Myocyte (in vitro differentiated cells): ENCODE data around the gene PCOLCE2. TPM values are rescaled to one million over a fixed set of nuclear protein-coding genes. Genes with fewer than 3 reads are reported as not detected.
A peak's percentile ranks its signal among the peaks of the same experiment; 100 is the strongest.

Experiments used
- DNase-seq: peaks from one replicate; pipeline ENCODE4 v3.0.0-alpha.2; 2012; ENCODE audit warnings: low read depth
- polyA plus RNA-seq: library from polyadenylated mRNA; unstranded; fragments of >200 nt; gene quantifications from one replicate; pipeline ENCODE4 v1.2.1, GENCODE V29; 2012; ENCODE audit warnings: missing spikeins
- total RNA-seq: library from RNA; depleted of rRNA; stranded (reverse); fragments of >200 nt; gene quantifications from 2 replicates; pipeline ENCODE4 v1.2.3, GENCODE V29; 2014

The PCOLCE2 gene, protein sequence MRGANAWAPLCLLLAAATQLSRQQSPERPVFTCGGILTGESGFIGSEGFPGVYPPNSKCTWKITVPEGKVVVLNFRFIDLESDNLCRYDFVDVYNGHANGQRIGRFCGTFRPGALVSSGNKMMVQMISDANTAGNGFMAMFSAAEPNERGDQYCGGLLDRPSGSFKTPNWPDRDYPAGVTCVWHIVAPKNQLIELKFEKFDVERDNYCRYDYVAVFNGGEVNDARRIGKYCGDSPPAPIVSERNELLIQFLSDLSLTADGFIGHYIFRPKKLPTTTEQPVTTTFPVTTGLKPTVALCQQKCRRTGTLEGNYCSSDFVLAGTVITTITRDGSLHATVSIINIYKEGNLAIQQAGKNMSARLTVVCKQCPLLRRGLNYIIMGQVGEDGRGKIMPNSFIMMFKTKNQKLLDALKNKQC
- 0.21 TPM in 1 of 2 replicates, not detected in the other for total RNA-seq
- 0.24 TPM for polyA plus RNA-seq

GRCh38 chr3:142888481-142889211, at the start of gene PCOLCE2:
Gene PCOLCE2 (minus strand): TSS chr3:142889083. CDS start chr3:142888896, 187 bp downstream.
- DNase-seq, result peak; percentile 16

DNA sequence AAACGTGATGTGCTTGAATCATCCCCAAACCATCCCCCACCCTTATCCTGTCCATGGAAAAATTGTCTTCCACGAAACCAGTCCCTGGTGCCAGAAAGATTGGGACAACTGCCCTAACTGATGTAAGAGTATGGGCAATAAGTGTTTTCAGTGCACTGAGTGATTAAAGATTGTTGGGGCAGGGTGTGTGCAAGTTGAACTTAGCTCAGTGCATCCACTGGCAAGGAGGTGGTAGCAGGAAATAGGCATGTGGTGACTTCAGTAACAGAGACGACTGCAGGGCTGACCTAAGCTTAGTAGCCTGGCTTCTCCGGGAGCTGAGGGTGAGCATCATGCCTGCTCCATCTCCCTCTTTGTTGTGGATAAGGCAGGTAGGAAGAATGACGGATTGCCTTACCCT, 47.1 kb upstream of the PCOLCE2 start:
- no peak for DNase-seq

- DNase-seq, result peak; percentile 16
Measured at GRCh38 chr3:142934887-142935269, 46.0 kb upstream of the PCOLCE2 start.

DNA sequence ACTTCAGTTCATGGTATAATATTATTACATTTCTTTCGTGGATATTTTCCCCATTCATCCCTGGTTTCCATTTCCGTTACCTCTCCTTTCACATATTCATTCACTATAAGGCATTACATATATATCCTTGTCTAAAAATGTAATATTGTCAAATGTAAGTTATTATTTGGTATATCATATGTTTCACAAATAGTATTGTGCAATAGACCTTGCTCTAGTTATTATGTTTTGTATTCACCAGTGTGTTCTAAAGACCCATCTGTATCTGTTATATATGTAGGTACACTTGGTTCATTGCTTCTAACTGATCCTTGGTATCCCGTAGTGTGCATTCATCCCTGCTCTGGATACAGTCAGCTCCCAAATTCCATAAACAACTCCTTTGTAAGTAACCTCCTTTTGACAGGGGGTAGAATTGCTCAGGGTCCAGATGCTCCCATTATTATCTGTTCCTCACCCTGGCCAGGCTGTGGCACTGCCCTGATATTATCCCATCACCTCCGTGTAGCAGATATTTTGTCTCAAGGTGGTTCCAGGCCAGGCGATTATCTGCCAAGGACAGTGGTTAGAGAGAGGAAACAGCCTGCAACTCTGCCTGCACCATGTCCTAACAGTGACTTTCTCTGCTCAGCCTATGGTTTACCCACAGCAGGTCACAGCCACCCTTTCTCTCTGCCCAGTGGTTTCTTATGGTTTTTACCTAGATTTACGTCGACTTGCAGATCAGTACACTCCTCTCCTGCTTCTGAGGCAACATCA, 45.4 kb upstream of the PCOLCE2 start:
- no peak for DNase-seq

DNA sequence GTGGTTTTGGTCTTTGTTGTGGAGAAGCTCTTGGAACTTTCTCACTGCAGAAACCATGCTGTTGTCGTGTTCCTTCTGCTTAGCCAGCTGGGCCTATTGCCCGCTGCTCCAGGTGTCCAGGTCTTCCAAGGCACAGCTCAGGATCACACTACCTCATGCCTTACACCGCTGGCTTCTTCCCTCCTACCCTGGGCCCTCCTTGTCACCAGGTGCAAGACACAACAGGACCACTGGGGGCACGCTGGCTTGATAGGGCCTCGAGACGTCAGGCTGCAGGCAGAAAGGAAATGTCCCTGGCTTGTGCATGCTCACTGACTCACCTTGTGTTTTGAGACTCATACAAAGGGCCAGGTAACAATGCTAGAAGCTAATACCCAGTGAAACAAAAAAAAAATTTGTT, 42.3 kb upstream of the PCOLCE2 start:
- no peak for DNase-seq

- no peak for DNase-seq
Measured at GRCh38 chr3:142930463-142930862, 41.6 kb upstream of the PCOLCE2 start.

DNA sequence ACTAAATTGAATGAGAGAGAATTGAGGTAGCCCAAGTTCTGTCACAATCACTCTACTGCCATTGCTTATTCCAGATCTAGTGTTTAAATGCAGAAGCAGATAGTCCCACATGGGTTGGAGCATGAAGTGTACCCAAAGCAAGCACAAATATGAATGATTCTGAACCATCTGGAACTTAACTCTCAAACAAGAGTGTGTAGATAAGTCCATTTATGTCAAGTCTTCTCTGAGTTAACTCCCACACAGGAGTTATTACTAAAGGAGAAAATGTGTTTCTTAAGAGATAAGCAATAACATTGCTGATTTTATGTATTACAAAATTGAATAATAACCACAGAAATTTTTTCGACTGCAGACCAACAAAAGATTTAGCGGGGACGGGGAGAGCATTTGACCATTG, 41.0 kb upstream of the PCOLCE2 start:
- DNase-seq, result no peak

- peak; percentile 59 for DNase-seq
Measured at GRCh38 chr3:142929109-142929508, 40.2 kb upstream of the PCOLCE2 start.

GRCh38 chr3:142926368-142926944, 37.6 kb upstream of the PCOLCE2 start:
- DNase-seq, result no peak

- no peak for DNase-seq
Measured at GRCh38 chr3:142925140-142925539, 36.3 kb upstream of the PCOLCE2 start.

GRCh38 chr3:142923694-142924093, 34.8 kb upstream of the PCOLCE2 start:
- DNase-seq, result no peak

- DNase-seq, result no peak
Measured at GRCh38 chr3:142916605-142917004, 27.7 kb upstream of the PCOLCE2 start.

DNA sequence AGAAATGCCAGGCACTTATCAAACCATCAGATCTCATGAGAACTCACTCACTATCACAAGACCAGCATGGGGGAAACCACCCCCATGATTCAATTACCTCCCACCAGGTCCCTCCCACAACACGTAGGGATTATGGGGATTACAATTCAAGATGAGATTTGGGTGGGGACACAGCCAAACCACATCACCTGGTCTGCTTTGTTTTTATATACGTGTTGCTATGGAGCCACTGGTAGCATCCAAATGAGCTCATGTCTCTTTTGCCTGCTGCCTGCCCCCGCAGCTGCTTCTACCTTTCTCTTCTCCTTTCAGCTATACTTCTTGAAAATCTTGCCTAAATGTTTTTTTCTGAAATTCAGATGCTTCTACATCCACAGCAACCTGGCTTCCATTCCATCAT, 26.8 kb upstream of the PCOLCE2 start:
- no peak for DNase-seq

- no peak for DNase-seq
Measured at GRCh38 chr3:142914286-142914811, 25.5 kb upstream of the PCOLCE2 start.

DNA sequence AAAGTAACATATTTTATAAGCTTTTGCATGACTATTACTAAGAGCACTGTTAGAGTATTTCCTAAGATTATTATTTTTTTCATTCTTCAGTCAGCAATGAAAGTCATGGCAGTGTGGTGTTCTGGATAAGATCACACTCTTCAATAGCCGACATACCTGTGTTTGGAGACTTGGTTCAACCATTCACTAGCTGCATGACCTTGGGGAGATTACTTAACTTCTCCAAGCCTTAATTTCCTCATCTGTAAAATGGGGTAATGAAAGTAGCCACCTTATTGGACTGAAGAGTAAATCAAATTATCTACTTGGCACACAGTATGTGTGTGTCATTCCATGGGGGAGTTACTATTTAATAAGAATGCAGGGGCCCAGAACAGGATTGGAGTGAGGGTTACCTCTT, 24.5 kb upstream of the PCOLCE2 start:
- no peak for DNase-seq

GRCh38 chr3:142912402-142913172, 23.7 kb upstream of the PCOLCE2 start:
- DNase-seq, result no peak

DNA sequence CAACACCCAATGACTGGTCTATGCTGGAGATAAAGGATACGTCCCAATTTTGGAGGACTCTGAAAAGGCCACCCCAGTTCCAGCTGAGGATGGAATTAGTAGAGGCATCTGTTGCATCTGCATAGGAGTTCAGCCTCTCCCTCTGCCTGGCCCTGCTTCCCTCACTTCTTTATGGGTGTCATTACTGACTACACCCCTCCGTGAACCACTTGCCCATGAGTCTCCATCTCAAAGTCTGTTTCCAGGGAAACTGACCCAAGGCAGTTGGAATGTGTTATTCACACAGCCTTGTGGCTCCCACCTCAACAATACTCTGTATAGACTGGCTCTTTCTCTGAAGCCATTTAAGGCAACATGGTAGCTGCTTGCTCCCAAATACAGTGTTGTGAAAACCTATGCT, 21.4 kb upstream of the PCOLCE2 start:
- DNase-seq, result peak; percentile 6

DNA sequence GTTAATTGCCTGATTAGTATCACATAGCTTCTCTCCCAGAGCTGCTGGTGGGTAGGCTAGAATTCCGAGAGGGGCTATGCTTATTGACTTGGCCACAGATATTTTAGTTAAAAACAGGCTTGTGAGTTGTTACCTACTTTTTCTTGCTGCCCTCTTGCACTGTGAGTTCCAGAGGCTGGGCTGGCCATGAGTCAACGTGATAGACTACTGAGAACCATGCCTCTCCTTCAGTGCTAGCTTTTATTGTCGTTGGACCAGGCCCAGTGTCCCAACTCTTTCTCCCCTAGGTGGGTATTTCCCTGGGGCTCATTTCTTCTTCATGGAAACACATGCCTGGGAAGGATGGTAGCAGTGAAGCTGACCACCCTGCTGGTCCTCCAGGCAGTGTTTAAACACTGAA, 20.4 kb upstream of the PCOLCE2 start:
- no peak for DNase-seq

- DNase-seq, result no peak
Measured at GRCh38 chr3:142907996-142908395, 19.1 kb upstream of the PCOLCE2 start.
